IPS-18a (cell line): ENCODE results near the gene KIAA0930.
"Not testable (repeated sequence)": the region's sequence is repeated elsewhere in the genome, so short reads cannot be mapped to it uniquely, and the experiment has no call there.

Experiments
- H3K27ac ChIP-seq: one replicate; pipeline ENCODE4 v1.5.1; 2013; ENCODE audit warnings: low read length
- H3K27me3 ChIP-seq: one replicate; pipeline ENCODE4 v1.6.1; 2013; ENCODE audit warnings: mild to moderate bottlenecking, low read length; ENCODE audit not compliant: control insufficient read depth, insufficient read depth
- H3K36me3 ChIP-seq: one replicate; pipeline ENCODE4 v1.6.1; 2013; ENCODE audit warnings: low read depth, low read length; ENCODE audit not compliant: control insufficient read depth
- H3K4me1 ChIP-seq: one replicate; pipeline ENCODE4 v1.6.1; 2013; ENCODE audit warnings: low read depth, low read length; ENCODE audit not compliant: control insufficient read depth
- H3K4me3 ChIP-seq: one replicate; pipeline ENCODE4 v1.5.1; 2013; ENCODE audit warnings: low read length
- H3K9ac ChIP-seq: one replicate; pipeline ENCODE4 v1.6.1; 2013; ENCODE audit warnings: mild to moderate bottlenecking, low read length, moderate library complexity
- H3K9me3 ChIP-seq: one replicate; pipeline ENCODE4 v1.6.1; 2013; ENCODE audit warnings: low read depth, low read length; ENCODE audit not compliant: control insufficient read depth

Gene KIAA0930

GRCh38 chr22:45192701-45193187 is 48.0 kb downstream of the KIAA0930 start:
- Histone ChIP-seq H3K27ac (no peak overlapping the region), H3K4me3 (no peak overlapping the region), H3K9me3 (no peaks in the 10 kb centered on the region), H3K36me3 (no peaks in the 10 kb centered on the region), H3K4me1 (peaks cover 16% of the 10 kb centered on the region), H3K9ac (no peak overlapping the region), H3K27me3 (no peaks in the 10 kb centered on the region)

GRCh38 chr22:45191746-45192145 is 48.9 kb downstream of the KIAA0930 start:
- H3K4me1 ChIP-seq: peaks cover 16% of the 10 kb centered on the region

GRCh38 chr22:45190202-45190872 is 50.4 kb downstream of the KIAA0930 start:
- Histone ChIP-seq H3K36me3 (peaks cover 11% of the 10 kb centered on the region), H3K9ac (no peak overlapping the region), H3K4me3 (no peak overlapping the region), H3K27me3 (no peaks in the 10 kb centered on the region), H3K4me1 (peaks cover 16% of the 10 kb centered on the region), H3K27ac (no peak overlapping the region), H3K9me3 (no peaks in the 10 kb centered on the region)

More at GRCh38 chr22:45191746-45192145, 48.9 kb downstream of the KIAA0930 start:
- not testable (repeated sequence) for H3K9ac ChIP-seq, H3K9me3 ChIP-seq, H3K27ac ChIP-seq, H3K36me3 ChIP-seq, H3K4me3 ChIP-seq, H3K27me3 ChIP-seq

- H3K36me3 ChIP-seq: peaks cover 24% of the 10 kb centered on the region
- H3K27ac ChIP-seq: no peak overlapping the region
- H3K9me3 ChIP-seq: no peaks in the 10 kb centered on the region
- H3K9ac ChIP-seq: no peak overlapping the region
- H3K4me1 ChIP-seq: peaks cover 16% of the 10 kb centered on the region
- no peaks in the 10 kb centered on the region for H3K27me3 ChIP-seq
- H3K4me3 ChIP-seq: no peak overlapping the region
These were observed 51.9 kb downstream of the KIAA0930 start for GRCh38 chr22:45188779-45189178.

- H3K27me3 ChIP-seq: no peaks in the 10 kb centered on the region
- no peak overlapping the region for H3K27ac ChIP-seq
- H3K4me1 ChIP-seq: peaks cover 9% of the 10 kb centered on the region
- no peaks in the 10 kb centered on the region for H3K9me3 ChIP-seq
- H3K36me3 ChIP-seq: peaks cover 33% of the 10 kb centered on the region
- no peak overlapping the region for H3K9ac ChIP-seq
- H3K4me3 ChIP-seq: no peak overlapping the region
These were observed 52.8 kb downstream of the KIAA0930 start for GRCh38 chr22:45187891-45188290.

GRCh38 chr22:45185718-45186514 is 54.8 kb downstream of the KIAA0930 start:
- no peak overlapping the region for H3K4me3 ChIP-seq
- H3K36me3 ChIP-seq: peaks cover 42% of the 10 kb centered on the region
- H3K4me1 ChIP-seq: peaks cover 2% of the 10 kb centered on the region
- H3K9me3 ChIP-seq: no peaks in the 10 kb centered on the region
- H3K27ac ChIP-seq: no peak overlapping the region
- H3K9ac ChIP-seq: no peak overlapping the region
- no peaks in the 10 kb centered on the region for H3K27me3 ChIP-seq

- Histone ChIP-seq H3K27me3 (no peaks in the 10 kb centered on the region), H3K9me3 (no peaks in the 10 kb centered on the region), H3K4me1 (peaks cover 3% of the 10 kb centered on the region), H3K36me3 (peaks cover 56% of the 10 kb centered on the region), H3K4me3 (no peak overlapping the region), H3K27ac (no peak overlapping the region), H3K9ac (no peak overlapping the region)
These were observed 56.7 kb downstream of the KIAA0930 start for GRCh38 chr22:45183974-45184373.

GRCh38 chr22:45181766-45182165 is 58.9 kb downstream of the KIAA0930 start:
- Histone ChIP-seq H3K9ac (no peak overlapping the region), H3K4me1 (peaks cover 3% of the 10 kb centered on the region), H3K4me3 (no peak overlapping the region), H3K27me3 (no peaks in the 10 kb centered on the region), H3K9me3 (no peaks in the 10 kb centered on the region), H3K36me3 (peaks cover 67% of the 10 kb centered on the region), H3K27ac (no peak overlapping the region)

- Histone ChIP-seq H3K36me3 (peaks cover 71% of the 10 kb centered on the region), H3K27me3 (no peaks in the 10 kb centered on the region), H3K9me3 (no peaks in the 10 kb centered on the region)
These were observed 59.5 kb downstream of the KIAA0930 start for GRCh38 chr22:45181240-45181639.

GRCh38 chr22:45180146-45180679 is 60.5 kb downstream of the KIAA0930 start:
- Histone ChIP-seq H3K27ac (no peak overlapping the region), H3K27me3 (no peaks in the 10 kb centered on the region), H3K9me3 (no peaks in the 10 kb centered on the region), H3K4me1 (peaks cover 3% of the 10 kb centered on the region), H3K9ac (no peak overlapping the region), H3K36me3 (peaks cover 71% of the 10 kb centered on the region), H3K4me3 (no peak overlapping the region)

More at GRCh38 chr22:45181240-45181639, 59.5 kb downstream of the KIAA0930 start:
- no peak overlapping the region for H3K9ac ChIP-seq
- H3K4me1 ChIP-seq: peaks cover 3% of the 10 kb centered on the region
- H3K4me3 ChIP-seq: no peak overlapping the region
- no peak overlapping the region for H3K27ac ChIP-seq

- Histone ChIP-seq H3K9ac (no peak overlapping the region), H3K27ac (no peak overlapping the region), H3K9me3 (no peaks in the 10 kb centered on the region), H3K36me3 (peaks cover 73% of the 10 kb centered on the region), H3K4me3 (no peak overlapping the region), H3K27me3 (no peaks in the 10 kb centered on the region), H3K4me1 (peaks cover 3% of the 10 kb centered on the region)
These were observed 61.2 kb downstream of the KIAA0930 start for GRCh38 chr22:45179276-45180049.
